GM21381 (cell line): ENCODE data around the gene ITSN1.

Experiments
- ATAC-seq: cut with Tn5 transposase; IDR thresholded peaks from one replicate; pipeline ENCODE4 v1.9.1; 2021; ENCODE audit warnings: mild to moderate bottlenecking, moderate library complexity; ENCODE audit not compliant: unreplicated experiment

Gene ITSN1

DNA sequence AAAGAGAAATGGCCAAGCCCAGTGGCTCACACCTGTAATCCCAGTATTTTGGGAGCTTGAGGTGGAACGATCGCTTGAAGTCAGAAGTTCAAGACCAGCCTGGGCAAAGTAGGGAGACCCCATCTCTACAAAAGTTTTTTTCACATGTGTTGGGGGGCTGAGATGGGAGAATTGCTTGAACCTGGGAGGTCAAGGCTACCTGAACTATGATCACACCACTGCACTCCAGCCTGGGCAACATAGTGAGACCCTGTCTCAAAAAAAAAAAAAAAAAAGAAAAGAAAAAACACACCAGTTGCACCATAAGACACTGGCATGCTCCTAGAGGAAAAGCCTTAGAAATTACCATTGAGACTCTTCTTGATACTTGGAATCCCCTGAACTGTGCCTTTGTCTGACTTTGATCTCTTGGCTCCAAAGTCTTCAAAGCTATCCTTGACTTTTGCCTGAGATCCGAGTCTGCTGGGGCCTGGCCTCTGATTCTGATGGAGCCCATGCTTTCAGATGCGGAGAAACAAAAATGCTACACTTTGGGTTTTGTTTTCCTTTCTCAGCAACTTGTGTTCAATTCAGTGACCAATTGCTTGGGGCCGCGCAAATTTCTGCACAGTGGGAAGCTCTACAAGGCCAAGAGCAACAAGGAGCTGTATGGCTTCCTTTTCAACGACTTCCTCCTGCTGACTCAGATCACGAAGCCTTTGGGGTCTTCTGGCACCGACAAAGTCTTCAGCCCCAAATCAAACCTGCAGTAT, 239.6 kb downstream of the ITSN1 start:
- ATAC-seq = no peak

DNA sequence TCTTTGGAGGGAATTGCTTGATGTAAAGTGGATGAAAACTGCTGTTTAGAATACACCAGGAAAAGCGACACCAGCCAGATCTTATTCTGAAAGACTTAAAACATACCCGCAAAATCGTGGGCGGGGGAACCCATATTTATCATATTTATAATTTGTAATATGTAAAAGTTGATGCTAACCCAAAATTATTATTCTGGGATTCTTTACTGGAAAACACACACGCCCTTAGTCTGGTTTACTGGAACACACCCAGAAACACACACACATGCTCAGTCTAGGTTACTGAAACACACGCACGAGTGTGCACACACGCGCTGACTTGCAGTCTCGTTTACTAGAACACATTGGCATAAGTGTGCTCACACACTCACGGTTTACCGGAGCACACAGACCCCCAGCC, 240.8 kb downstream of the ITSN1 start:
- no peak for ATAC-seq

DNA sequence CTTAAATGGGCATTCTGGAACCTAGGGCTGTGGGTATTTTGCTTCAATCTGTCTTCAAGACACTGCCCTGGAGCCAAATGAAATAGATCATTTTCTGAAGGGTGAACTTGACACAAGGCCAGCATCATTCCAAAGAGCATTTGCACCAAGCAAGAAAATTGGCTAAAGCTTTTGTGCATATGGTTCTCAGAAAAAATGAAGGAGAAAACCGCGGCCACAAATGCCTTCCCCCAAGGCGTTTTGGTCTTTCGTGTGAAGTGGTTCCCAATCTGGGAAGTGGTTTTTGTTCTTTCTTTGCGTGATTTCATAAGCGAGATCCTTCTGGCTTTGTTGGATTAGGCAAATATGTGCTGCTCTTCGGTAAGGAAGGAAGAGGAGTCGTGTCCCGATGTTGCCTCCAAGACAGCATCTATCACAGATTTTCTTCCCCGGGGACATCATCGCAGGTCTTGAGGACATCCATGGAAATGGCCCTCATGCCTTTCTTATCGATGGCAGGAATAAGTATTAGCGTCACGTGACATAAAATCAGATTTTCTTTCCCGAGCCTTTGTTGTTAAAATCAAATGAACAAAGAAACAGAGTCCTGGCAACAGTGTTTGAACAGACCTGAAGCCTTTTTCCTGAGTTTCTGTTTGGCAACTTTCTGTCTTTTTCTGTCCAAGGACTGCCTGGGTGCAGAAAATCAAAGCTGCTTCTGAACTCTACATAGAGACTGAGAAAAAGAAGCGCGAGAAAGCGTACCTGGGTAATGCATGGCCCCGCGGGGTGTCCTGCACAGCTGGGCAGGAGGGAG, 242.3 kb downstream of the ITSN1 start:
- no peak for ATAC-seq

DNA sequence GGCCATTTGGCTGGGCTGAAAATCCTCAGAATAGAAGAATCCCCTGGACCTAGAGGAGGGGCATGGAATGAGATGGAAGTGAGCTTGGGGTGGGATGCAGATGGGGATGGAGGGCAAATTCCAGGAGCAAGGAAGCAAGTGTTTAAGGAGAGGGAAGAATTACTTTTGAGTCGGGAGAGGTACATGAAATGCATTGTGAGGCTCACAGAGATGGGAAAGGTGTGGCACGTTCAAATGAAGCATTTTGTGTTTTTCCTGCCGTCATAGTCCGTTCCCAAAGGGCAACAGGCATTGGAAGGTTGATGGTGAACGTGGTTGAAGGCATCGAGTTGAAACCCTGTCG, 242.8 kb downstream of the ITSN1 start:
- no peak for ATAC-seq

DNA sequence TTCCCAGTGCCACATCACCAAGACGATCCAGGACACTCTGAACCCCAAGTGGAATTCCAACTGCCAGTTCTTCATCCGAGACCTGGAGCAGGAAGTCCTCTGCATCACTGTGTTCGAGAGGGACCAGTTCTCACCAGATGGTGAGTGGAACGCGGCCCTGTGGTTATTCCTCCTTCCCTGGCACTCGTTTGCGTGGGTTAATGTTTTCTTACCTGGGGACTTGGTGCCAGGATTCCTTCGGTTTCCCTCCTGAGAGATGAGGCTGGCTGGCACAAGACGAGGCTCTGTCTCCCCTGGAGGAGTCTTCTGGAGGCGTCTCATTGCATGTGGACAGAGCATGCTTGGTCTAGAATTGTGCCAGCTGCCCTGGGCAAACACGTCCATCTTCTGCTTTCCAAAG, 244.0 kb downstream of the ITSN1 start:
- no peak for ATAC-seq

DNA sequence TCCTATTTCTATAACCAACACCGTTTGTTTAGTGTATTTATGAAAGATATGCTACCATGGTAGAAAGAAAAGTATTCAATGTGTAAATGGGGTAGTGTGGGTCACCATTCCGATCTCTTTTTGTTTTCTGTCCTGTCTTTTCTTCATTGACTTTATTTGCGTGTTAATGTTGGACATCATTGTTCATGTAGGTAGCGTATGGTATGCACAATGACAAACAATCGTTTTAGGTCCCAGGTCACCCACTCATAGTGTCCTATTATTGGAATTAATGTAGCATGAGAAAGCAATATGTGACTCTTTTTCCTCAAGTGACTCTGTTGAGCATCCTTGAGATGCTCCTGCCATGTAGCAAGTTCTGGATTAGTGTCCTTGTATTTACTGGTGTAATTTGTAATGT, 247.9 kb downstream of the ITSN1 start:
- no peak for ATAC-seq

DNA sequence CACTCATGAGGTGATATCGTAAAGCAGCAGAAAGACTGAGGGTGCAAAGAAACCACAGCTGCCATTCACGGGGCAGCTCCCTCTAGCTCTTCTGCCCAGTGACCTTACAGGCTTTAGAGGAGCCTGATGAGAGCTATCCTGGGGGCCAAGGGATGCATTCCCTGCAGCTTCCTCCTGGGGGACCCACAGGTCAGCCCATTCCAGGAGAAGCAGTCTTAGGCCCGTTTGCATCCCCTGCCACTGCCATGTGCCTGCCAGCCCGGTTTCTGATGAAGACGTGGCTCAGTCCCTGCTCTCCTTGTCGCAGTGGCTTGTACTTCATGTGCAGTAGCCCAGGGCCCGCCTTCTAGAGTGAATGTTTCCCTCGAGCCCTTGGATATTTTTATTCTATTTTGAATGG, 250.6 kb downstream of the ITSN1 start:
- ATAC-seq = no peak

DNA sequence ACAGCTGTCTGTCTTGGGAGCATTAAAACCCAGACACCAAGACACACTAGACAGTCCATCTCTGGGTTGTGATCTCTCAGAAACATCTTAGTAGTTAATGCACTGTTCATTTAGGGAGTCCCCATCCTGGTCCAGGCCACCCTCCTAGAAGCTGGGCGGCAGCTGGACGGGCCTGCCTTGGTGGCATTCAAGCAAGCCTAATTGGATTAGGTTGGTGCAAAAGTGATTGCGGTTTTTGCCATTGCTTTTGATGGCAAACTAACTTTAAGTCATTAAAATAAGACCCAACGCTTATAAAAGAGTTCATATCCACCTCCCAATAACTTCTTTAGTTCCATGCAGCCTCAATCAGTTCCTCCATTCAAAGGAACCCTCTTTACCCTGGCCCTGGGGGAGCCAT, 251.6 kb downstream of the ITSN1 start:
- no peak for ATAC-seq

DNA sequence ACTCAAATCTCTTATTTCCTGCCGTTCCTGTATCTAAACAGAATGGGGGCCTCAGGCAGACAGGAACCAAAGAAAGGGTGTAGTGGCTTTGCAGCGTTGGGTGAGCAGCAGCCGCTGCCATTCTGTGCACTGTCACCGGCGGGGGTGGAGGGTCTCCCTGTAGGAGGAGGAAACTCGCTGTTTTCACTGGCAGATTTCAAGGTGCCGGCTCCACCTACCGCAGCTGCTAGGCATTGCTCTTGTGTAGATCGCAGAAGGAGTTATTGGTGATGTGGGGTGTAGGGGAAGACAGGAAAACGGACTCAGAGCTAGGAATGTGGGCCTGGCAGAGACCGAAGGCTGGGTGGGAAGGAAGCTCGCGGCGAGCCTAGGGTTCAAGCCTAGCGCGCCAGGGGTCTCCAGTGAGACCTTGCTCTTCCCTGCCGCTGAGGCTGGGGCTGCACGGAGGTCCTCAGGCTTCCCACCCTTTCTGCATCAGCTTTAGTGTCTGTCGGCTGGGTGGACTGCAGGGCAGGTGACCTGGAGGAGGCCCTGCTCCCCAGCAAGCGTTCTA, 252.5 kb downstream of the ITSN1 start:
- no peak for ATAC-seq

DNA sequence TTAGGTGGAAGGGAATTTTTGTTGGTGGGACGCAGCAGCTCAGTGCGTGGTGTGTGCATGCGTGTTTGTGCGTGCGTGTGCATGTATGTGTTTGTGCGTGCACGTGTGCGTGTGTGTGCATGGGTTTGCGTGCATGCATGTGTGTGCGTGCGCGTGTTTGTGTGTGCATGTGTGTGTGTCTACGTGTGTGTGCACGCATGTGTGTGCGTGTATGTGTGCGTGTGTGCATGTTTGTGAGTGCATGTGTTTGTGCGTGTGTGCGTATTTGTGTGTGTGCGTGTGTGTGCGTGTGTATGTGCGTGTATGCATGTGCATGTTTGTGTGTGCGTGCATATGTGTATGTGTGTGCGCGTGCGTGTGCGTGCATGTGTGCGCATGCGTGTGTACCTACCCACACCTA, 253.1 kb downstream of the ITSN1 start:
- ATAC-seq = no peak

DNA sequence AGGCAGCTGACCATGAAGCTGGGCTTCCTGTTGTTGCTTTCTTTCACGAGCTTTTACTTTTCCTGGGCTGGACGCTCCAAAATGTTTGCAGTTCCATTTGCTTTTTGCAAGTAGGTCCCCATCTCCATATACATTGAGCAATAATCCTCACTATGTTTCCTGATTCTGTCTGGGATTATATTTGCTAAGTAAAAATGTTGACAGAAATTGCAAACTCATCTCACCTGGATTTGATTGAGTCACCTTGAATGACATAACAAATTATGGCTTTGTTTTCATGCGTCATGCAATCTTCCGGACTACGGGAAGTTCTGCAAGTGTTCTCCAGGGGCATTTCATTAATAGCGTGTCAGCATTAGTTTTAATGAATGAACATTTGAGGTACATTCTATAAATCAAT, 254.4 kb downstream of the ITSN1 start:
- ATAC-seq = no peak

DNA sequence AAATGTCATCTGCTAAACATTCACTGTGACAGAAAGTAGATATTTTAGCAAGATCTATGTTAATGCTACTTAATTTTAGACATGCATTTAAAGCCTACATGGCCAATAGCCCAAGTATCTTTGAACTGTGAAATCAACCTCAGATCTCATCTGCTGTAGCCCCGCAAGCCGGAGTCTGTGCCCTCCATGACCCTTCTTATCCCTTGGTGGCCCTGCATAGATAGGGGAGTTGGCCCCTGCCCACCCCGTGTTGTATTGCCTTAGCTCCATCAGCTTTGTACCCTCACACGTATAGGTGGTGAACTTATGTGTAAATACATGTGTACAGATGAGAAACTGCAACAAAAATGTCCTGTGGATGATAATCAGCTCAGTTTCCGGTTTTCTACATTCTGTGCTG, 254.8 kb downstream of the ITSN1 start:
- ATAC-seq = no peak

DNA sequence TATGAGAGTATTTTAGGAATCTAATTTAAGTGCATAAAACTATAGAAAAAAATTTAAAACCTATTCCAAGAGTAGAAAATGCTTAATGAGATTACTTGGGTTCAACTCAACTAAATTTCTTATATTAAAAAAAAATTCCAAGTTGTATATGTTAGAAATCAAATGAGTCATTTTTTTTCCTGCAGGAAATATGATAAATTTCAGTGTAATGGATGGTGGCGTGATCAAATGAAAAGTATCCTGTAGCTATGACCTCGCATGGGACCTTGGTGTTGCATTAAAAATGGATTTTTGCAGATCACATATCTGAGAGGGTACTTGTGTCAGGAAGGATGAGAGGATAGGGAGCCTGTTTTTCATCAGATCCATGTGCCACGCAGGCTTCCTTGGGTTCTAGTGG, 255.4 kb downstream of the ITSN1 start:
- no peak for ATAC-seq

DNA sequence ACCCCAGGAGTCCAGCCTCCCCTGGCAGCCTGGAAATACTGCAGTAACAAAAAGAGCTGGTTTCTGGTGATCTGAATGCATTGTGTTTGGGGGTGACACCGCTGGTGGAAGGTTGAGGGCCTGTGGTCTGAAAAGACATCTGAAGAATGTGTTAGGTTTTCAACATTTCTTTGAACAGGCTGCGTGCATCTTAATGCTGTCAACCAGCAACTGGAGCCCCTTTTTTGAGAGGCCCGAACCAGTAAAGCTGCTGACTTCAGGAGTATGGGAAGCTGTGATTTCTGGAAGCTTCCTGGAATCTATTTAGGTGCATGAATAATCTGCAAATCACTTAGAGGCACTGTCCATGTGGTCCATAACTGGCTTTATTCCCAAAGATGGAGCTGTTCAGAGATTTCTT, 256.3 kb downstream of the ITSN1 start:
- ATAC-seq = no peak

DNA sequence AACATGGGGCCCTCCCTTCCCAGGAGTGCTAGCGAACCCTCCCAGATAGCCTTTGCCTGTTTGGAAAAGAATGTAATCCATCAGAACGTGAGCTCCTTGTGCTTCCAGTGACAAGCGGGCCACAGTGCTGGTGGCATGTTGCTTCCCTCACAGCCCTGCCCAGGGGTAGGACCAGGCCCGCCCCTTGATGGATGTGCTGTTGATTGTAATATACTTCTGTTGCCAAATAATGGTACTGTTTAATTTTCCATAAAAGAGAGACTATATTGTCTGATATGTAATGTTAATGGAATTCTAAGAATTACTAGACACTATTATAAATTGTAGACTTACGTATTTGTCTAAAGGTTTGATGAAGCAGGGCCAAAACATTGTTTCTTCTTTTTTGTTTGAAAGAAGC, 256.9 kb downstream of the ITSN1 start:
- no peak for ATAC-seq

DNA sequence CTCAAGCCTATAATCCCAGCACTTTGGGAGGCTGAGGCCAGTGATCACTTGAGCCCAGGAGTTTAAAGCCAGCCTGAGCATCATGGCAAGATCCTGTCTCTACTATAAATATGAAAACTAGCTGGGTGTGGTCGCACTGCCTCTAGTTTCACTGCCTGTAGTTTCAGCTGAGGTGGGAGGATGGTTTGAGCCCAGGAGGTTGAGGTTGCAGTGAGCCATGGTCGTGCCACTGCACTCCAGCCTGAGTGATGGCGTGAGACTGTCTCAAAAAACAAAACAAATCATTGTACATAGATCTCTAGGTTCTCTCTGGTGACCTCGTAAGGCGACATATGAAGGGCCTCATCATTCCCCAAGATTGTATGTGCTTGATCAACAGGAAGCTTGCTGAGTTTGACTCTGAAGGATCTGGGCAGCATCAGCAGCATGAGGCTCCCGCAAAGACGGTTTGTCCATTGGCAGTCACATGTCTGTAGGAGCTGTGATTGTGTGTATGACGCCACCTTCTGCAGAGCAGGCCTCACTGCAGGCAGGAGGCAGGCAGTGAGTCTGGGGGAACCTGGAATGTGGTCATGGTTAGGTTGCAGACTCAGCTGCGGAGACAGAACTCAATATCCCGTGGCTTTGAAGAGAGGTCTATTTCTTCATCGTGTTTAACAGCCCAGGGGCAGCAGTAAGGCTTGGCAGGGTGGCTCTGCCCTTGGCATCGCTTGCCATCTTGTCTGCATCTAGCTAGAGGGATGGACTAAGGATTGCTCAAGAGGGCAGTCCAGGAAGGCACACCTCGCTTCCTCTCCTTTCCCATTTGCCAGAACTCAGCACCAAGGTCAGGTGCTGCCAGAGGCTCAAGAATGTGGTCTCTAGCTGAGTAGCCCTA, 259.3 kb downstream of the ITSN1 start:
- no peak for ATAC-seq

DNA sequence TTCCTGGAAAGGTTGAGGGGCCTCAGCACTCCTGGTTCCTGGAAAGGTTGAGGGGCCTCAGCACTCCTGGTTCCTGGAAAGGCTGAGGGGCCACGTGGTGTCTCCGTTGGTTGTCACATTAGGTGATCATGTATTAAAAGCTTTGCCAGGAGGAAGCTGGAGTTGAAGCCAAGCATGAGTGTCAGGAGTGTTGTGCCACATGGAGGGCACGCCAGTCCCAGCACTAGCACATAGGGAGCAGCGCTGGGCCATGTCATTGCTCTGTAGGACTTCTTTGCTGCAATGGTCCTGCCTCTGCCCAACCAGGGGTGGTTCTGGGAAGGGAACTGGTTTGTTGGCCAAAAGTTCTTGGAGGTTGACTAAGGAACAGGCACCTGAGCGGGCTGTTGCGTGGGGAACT, 260.0 kb downstream of the ITSN1 start:
- ATAC-seq = no peak

DNA sequence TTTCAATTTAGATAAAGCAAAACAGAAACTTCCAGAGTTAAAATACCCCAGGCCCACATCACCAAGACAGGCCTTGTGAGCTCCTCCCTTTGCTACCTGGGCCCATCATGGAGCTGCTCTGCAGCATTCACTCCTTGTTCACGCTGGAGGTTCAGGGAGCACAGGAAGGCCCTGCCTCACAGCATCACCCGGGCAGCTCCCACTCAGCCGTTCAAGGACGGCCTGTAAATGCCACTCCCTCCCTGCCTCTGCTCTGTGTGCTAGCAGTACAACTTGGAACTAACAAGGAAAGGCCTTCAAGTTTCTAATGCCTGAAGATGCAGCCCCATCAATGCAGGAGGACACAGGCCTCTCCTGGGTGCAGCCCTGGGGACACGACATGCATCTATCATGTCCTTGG, 261.7 kb downstream of the ITSN1 start:
- ATAC-seq = no peak

DNA sequence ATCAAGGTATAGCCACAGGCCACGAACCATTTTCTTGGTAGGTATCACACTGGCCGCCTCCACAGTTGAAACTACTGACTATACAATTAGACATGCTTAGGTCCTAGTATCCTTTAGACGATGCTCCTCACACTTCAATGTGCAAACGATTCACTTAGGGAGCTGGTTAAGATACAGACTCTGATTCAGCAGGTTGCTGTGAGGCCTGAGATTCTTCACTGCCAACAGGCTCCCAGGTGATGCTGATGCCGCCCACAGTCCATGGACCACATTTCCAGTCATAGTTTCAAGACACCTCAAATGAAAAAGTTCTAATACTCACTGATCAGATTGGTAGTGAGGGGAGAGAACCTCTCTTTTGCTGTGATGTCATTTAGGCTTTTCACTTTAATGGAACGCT, 266.5 kb downstream of the ITSN1 start:
- ATAC-seq = no peak

DNA sequence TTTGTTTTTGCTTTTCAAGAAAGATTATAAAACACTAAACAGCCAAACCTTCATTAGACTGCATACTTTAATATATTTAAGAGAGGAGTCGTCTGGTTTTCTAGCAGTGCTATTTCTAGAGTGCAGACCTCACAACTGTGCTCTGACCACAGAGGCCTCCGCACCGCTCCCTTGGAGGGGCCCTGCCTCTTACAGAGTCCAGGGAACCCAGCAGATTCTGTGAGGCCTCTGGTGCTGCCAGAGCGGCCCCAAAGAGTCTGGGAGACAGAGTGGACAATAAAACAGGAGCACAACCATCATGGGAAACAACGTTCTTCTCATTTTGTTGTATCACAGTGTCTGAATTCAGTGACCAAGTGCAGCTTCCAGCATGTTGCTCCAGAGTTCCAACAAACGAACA, 267.5 kb downstream of the ITSN1 start:
- no peak for ATAC-seq

DNA sequence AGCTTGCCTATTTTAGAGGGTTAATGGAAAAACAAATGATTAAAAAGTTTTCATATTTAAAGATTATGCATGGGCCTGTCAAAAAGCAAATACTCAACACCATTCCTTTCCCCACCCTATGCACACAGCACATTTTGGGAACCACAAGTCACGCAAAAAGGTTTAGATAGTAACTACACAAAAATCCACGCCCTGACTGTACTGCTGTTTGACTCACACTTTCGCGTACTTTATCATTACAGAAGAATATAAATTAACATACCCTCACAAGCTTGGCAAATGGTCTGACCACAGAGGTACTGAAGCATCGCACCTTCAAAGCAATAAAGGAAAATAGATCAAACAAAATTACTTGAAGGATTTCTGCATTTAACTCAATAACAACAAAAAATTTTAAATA, 271.9 kb downstream of the ITSN1 start:
- ATAC-seq = no peak
